ENCODE measurements around the gene CDKN2AIP. TPM values are rescaled to one million over a fixed set of nuclear protein-coding genes. Genes with fewer than 3 reads are reported as not detected.

The CDKN2AIP gene
- polyA plus RNA-seq, 1 of the 3 experiments (the other 2 are of a cell fraction) = 8.3 TPM

DNA sequence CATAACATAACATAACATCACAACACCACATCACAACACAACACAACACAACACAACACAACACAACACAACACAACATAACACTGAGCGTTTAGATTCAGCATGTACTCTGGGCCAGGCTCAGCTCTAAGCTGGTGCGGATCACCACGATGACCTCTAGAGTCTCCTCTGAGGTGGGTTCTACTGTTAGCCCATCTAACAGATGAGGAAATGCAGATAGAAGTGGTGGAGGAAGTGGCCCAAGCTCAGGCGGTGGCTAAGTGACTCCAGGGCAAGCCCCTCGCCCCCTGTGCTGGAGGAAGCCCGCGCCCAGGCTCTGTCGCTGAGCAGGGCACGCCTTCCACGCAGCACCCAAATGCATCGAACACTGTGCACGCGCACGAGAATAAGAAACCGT is 45.3 kb upstream of the CDKN2AIP start:
- Histone ChIP-seq H4K20me1 (ENCODE audit: insufficient read depth) (no peaks in the 10 kb centered on the region), H3F3A (replicated peaks; ENCODE audit: insufficient read depth) (no peaks in the 10 kb centered on the region), H3K4me3 (ENCODE audit: low read depth in 2 of 2, low read length in 1 of 2) (peak overlapping the region; percentile 30 to 54; a peak in 3 of 4 replicates), H3K27me3 (ENCODE audit: insufficient read depth) (no peaks in the 10 kb centered on the region), H2AFZ (ENCODE audit: low read depth) (peak overlapping the region; percentile 18; the same call in 1 of the 2 replicates), H3K4me2 (peak overlapping the region; percentile 83; the same call in 1 of the 2 replicates), H3K9ac (no peak overlapping the region), H3K79me2 (ENCODE audit: insufficient read depth) (no peaks in the 10 kb centered on the region), H3K36me3 (replicated peaks in 1 of 2; ENCODE audit: control insufficient read depth in 1 of 2, insufficient read depth in 2 of 2, low read length in 1 of 2) (no peaks in the 10 kb centered on the region), H3K9me2 (no peaks in the 10 kb centered on the region), H3K9me3 (no peaks in the 10 kb centered on the region), H3K27ac (ENCODE audit: low read depth in 2 of 2, low read length in 1 of 2) (no peak overlapping the region), H3K4me1 (ENCODE audit: control insufficient read depth in 1 of 2, insufficient read depth in 2 of 2, low read depth in 1 of 2, low read length in 1 of 2) (peaks cover 5 to 11% of the 10 kb centered on the region in 2 experiments; a peak in 2 of 4 replicates)
- 93% methylated on average over 15 of the region's 15 CpGs for WGBS (ENCODE audit: low lambda C conversion rate)
- ChIA-PET CTCF (interaction anchor here (0.7 to 2.1 kb wide), 6 partner anchors 8 to 148 kb away, joined by 3 to 11 read pairs (median 4); no protein-coding TSS in a partner anchor), POLR2A (interaction anchor here (1.7 kb wide), 1 partner anchor 8 kb away, joined by 7 read pairs; no protein-coding TSS in a partner anchor)
- no peak for TF ChIP-seq CHD2 (IDR thresholded peaks at IDR 0.05; ENCODE audit: low read length, partially characterized antibody)
- TF ChIP-seq, protein P1, sequence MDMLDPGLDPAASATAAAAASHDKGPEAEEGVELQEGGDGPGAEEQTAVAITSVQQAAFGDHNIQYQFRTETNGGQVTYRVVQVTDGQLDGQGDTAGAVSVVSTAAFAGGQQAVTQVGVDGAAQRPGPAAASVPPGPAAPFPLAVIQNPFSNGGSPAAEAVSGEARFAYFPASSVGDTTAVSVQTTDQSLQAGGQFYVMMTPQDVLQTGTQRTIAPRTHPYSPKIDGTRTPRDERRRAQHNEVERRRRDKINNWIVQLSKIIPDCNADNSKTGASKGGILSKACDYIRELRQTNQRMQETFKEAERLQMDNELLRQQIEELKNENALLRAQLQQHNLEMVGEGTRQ (IDR thresholded peaks at IDR 0.05; ENCODE audit: borderline replicate concordance, low read depth, low read length) = no peak
- TF ChIP-seq YY1 (IDR thresholded peaks at IDR 0.05; ENCODE audit: low read depth) = no peak
- TF ChIP-seq POLR2AphosphoS5 (IDR thresholded peaks at IDR 0.05; ENCODE audit: low read depth, low read length) = no peak
- peak; percentile 36 for DNase-seq

DNA sequence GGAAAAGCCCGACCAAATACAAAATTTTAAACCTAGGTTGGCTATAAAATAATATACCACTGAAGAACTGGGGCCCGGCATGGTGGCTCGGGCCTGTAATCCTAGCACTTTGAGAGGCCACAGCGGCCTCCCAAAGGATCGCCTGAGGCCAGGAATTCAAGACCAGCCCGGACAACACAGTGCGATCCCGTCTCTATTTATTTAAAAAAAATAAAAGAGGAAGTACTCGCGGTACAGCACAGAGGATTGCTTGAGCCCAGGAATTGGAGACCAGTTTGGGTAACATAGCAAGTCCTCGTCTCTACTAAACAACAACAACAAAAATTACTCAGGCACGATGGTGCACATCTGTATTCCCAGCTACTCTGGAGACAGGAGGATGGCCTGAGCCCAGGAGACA is 44.8 kb upstream of the CDKN2AIP start:
- whole genome bisulfite sequencing (ENCODE audit: low lambda C conversion rate) = 94% methylated on average over 12 of the region's 12 CpGs
- Histone ChIP-seq H3K4me1 (ENCODE audit: control insufficient read depth in 1 of 2, insufficient read depth in 2 of 2, low read depth in 1 of 2, low read length in 1 of 2) (peaks cover 5 to 13% of the 10 kb centered on the region in 2 experiments; a peak in 2 of 4 replicates), H3F3A (replicated peaks; ENCODE audit: insufficient read depth) (no peaks in the 10 kb centered on the region), H3K4me2 (no peak overlapping the region), H2AFZ (ENCODE audit: low read depth) (no peak overlapping the region), H3K4me3 (ENCODE audit: low read depth in 2 of 2, low read length in 1 of 2) (no peak overlapping the region), H3K27ac (ENCODE audit: low read depth in 2 of 2, low read length in 1 of 2) (no peak overlapping the region), H3K9me3 (no peaks in the 10 kb centered on the region), H3K27me3 (ENCODE audit: insufficient read depth) (no peaks in the 10 kb centered on the region), H4K20me1 (ENCODE audit: insufficient read depth) (no peaks in the 10 kb centered on the region), H3K9ac (no peak overlapping the region), H3K9me2 (no peaks in the 10 kb centered on the region), H3K36me3 (replicated peaks in 1 of 2; ENCODE audit: control insufficient read depth in 1 of 2, insufficient read depth in 2 of 2, low read length in 1 of 2) (no peaks in the 10 kb centered on the region), H3K79me2 (ENCODE audit: insufficient read depth) (no peaks in the 10 kb centered on the region)
- ChIA-PET CTCF (interaction anchor here (0.9 to 2.1 kb wide), 4 partner anchors 11 to 149 kb away, joined by 3 to 6 read pairs (median 4); no protein-coding TSS in a partner anchor), POLR2A (interaction anchor here (1.7 kb wide), 1 partner anchor 8 kb away, joined by 7 read pairs; no protein-coding TSS in a partner anchor)
- TF ChIP-seq EP300 (IDR thresholded peaks at IDR 0.05; ENCODE audit: borderline replicate concordance in 1 of 2, low read depth in 1 of 2, low read length in 1 of 2) (no peak), MEF2A (IDR thresholded peaks at IDR 0.05; ENCODE audit: borderline replicate concordance, low read depth) (no peak)
- DNase-seq = no peak

DNA sequence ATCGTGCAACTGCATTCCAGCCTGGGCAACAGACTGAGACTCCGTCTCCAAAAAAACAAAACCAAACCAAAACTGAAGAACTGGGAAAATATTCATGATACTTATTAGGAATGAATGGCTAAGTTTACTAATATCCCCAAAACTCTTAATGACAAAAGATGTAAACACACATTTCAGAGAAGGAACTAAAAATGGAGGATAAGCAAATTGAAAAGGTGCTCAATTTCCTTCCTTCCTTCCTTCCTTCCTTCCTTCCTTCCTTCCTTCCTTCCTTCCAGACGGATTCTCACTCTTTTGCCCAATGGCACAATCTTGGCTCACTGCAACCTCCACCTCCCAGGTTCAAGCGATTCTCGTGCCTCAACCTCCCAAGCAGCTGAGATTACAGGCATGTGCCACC is 44.4 kb upstream of the CDKN2AIP start:
- Histone ChIP-seq H3K9me3 (no peaks in the 10 kb centered on the region), H3K9ac (no peak overlapping the region), H3F3A (replicated peaks; ENCODE audit: insufficient read depth) (no peaks in the 10 kb centered on the region), H2AFZ (ENCODE audit: low read depth) (no peak overlapping the region), H3K27ac (ENCODE audit: low read depth in 2 of 2, low read length in 1 of 2) (no peak overlapping the region), H3K4me3 (ENCODE audit: low read depth in 2 of 2, low read length in 1 of 2) (no peak overlapping the region), H3K4me2 (no peak overlapping the region), H3K9me2 (no peaks in the 10 kb centered on the region), H3K36me3 (replicated peaks in 1 of 2; ENCODE audit: control insufficient read depth in 1 of 2, insufficient read depth in 2 of 2, low read length in 1 of 2) (no peaks in the 10 kb centered on the region), H3K4me1 (ENCODE audit: control insufficient read depth in 1 of 2, insufficient read depth in 2 of 2, low read depth in 1 of 2, low read length in 1 of 2) (peaks cover 5 to 13% of the 10 kb centered on the region in 2 experiments; a peak in 2 of 4 replicates), H3K27me3 (ENCODE audit: insufficient read depth) (no peaks in the 10 kb centered on the region), H4K20me1 (ENCODE audit: insufficient read depth) (no peaks in the 10 kb centered on the region), H3K79me2 (ENCODE audit: insufficient read depth) (no peaks in the 10 kb centered on the region)
- DNase-seq = no peak
- ChIA-PET CTCF (interaction anchor here (2.1 kb wide), 1 partner anchor 143 kb away, joined by 6 read pairs; no protein-coding TSS in a partner anchor), POLR2A (no interaction called here)
- 96% methylated on average over 5 of the region's 5 CpGs for WGBS (ENCODE audit: low lambda C conversion rate)
- TF ChIP-seq RXRA (IDR thresholded peaks at IDR 0.05; ENCODE audit: borderline replicate concordance, low read depth) (no peak), ELF1 (IDR thresholded peaks at IDR 0.05) (no peak), JUND (IDR thresholded peaks at IDR 0.05) (no peak), EZH2phosphoT487 (IDR thresholded peaks at IDR 0.05; ENCODE audit: borderline replicate concordance, low read depth) (no peak), POLR2AphosphoS5 (IDR thresholded peaks at IDR 0.05; ENCODE audit: low read depth, low read length) (no peak), MEF2A (IDR thresholded peaks at IDR 0.05; ENCODE audit: borderline replicate concordance, low read depth) (no peak)
- TF ChIP-seq, protein P2, sequence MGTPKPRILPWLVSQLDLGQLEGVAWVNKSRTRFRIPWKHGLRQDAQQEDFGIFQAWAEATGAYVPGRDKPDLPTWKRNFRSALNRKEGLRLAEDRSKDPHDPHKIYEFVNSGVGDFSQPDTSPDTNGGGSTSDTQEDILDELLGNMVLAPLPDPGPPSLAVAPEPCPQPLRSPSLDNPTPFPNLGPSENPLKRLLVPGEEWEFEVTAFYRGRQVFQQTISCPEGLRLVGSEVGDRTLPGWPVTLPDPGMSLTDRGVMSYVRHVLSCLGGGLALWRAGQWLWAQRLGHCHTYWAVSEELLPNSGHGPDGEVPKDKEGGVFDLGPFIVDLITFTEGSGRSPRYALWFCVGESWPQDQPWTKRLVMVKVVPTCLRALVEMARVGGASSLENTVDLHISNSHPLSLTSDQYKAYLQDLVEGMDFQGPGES (IDR thresholded peaks at IDR 0.05; ENCODE audit: low read depth, low read length) = no peak
- TF ChIP-seq, protein P3, sequence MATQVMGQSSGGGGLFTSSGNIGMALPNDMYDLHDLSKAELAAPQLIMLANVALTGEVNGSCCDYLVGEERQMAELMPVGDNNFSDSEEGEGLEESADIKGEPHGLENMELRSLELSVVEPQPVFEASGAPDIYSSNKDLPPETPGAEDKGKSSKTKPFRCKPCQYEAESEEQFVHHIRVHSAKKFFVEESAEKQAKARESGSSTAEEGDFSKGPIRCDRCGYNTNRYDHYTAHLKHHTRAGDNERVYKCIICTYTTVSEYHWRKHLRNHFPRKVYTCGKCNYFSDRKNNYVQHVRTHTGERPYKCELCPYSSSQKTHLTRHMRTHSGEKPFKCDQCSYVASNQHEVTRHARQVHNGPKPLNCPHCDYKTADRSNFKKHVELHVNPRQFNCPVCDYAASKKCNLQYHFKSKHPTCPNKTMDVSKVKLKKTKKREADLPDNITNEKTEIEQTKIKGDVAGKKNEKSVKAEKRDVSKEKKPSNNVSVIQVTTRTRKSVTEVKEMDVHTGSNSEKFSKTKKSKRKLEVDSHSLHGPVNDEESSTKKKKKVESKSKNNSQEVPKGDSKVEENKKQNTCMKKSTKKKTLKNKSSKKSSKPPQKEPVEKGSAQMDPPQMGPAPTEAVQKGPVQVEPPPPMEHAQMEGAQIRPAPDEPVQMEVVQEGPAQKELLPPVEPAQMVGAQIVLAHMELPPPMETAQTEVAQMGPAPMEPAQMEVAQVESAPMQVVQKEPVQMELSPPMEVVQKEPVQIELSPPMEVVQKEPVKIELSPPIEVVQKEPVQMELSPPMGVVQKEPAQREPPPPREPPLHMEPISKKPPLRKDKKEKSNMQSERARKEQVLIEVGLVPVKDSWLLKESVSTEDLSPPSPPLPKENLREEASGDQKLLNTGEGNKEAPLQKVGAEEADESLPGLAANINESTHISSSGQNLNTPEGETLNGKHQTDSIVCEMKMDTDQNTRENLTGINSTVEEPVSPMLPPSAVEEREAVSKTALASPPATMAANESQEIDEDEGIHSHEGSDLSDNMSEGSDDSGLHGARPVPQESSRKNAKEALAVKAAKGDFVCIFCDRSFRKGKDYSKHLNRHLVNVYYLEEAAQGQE (IDR thresholded peaks at IDR 0.05; ENCODE audit: low read depth, low read length) = no peak

Data from SK-N-SH (cell line).